GM19023 (cell line): Measurements from ENCODE around the gene CAPN7.
A peak's percentile ranks its signal among the peaks of the same experiment; 100 is the strongest.

ENCODE experiments used
- ATAC-seq: cut with Tn5 transposase; IDR thresholded peaks from one replicate; pipeline ENCODE4 v1.9.1; 2021; ENCODE audit warnings: mild to moderate bottlenecking, moderate library complexity; ENCODE audit not compliant: unreplicated experiment

CAPN7 gene

GRCh38 chr3:15272426-15273196, 66.6 kb downstream of the CAPN7 start:
- ATAC-seq, result no peak

- no peak for ATAC-seq
Measured at GRCh38 chr3:15273227-15273626, 67.2 kb downstream of the CAPN7 start.

- no peak for ATAC-seq
Measured at GRCh38 chr3:15276028-15276724, 70.1 kb downstream of the CAPN7 start.

- no peak for ATAC-seq
Measured at GRCh38 chr3:15277861-15278500, 71.9 kb downstream of the CAPN7 start.

GRCh38 chr3:15279205-15279604, 73.2 kb downstream of the CAPN7 start:
- no peak for ATAC-seq

- no peak for ATAC-seq
Measured at GRCh38 chr3:15279671-15280402, 73.8 kb downstream of the CAPN7 start.

GRCh38 chr3:15280853-15281532, 74.9 kb downstream of the CAPN7 start:
- no peak for ATAC-seq

- ATAC-seq, result no peak
Measured at GRCh38 chr3:15281817-15282216, 75.8 kb downstream of the CAPN7 start.

GRCh38 chr3:15283702-15284101, 77.7 kb downstream of the CAPN7 start:
- ATAC-seq, result peak; percentile 47

- peak; percentile 10 for ATAC-seq
Measured at GRCh38 chr3:15284121-15284889, 78.3 kb downstream of the CAPN7 start.

- ATAC-seq, result no peak
Measured at GRCh38 chr3:15286022-15286421, 80.0 kb downstream of the CAPN7 start.

- ATAC-seq, result no peak
Measured at GRCh38 chr3:15287565-15288330, 81.7 kb downstream of the CAPN7 start.

- no peak for ATAC-seq
Measured at GRCh38 chr3:15288331-15289035, 82.4 kb downstream of the CAPN7 start.

- ATAC-seq, result no peak
Measured at GRCh38 chr3:15289661-15290060, 83.6 kb downstream of the CAPN7 start.

- no peak for ATAC-seq
Measured at GRCh38 chr3:15290736-15291135, 84.7 kb downstream of the CAPN7 start.

- ATAC-seq, result peak; percentile 91
Measured at GRCh38 chr3:15291589-15292541, 85.8 kb downstream of the CAPN7 start.

GRCh38 chr3:15292765-15293522, 86.9 kb downstream of the CAPN7 start:
- ATAC-seq, result no peak
